GM12875 (cell line): ENCODE results near the gene USP51.
A peak's percentile ranks its signal among the peaks of the same experiment; 100 is the strongest.
"Not testable (repeated sequence)": the region's sequence is repeated elsewhere in the genome, so short reads cannot be mapped to it uniquely, and the experiment has no call there.

ENCODE experiments used
- H3K4me3 ChIP-seq: one replicate; pipeline ENCODE4 v1.5.1; 2011; ENCODE audit warnings: low read depth, low read length, control low read depth
- TF ChIP-seq, protein P1 (sequence below): IDR thresholded peaks from 2 replicates; pipeline ENCODE4 v1.5.1; 2011; ENCODE audit warnings: low read depth, mild to moderate bottlenecking, control low read depth, inconsistent platforms, low read length, moderate library complexity, borderline replicate concordance; ENCODE audit not compliant: insufficient read depth

The USP51 gene

DNA sequence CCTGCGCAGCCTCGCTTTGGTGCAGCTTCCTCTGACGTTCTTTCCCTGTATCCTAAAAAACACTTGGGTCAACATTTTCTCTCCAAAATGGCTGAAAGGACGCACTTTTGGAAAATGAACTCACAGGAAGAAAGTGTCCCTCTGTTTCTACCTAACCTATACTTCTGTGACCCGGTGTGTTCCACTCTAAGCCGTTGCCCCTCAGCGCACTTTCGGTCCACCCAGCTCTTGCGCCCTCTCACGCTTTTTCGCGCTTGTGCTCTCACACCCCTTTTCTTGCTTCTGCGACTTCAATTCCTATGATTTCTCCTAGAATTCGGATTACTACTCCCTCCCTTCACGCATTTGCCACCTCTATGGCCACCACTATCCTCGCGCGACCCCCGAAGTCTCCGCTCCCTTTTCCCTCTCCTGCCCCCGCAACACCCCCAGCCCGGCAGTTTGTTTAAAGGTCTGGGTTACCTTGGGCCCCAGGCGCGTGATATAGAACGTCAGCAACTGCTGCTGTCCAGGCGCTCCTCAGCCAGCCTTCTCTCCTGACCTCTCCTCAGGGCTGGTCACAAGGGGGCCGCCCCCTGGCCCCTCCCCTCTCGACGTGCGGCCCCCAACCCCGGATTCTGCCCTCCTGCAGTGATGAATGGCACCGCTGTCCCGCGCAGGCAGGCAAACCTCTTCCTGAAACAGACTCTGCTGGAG is at the start of gene USP51:
Gene USP51 (minus strand): TSS at position 535 of the 696 bp plus-strand sequence. CDS start 909 bp downstream, outside the sequence.
- TF ChIP-seq, protein P1, sequence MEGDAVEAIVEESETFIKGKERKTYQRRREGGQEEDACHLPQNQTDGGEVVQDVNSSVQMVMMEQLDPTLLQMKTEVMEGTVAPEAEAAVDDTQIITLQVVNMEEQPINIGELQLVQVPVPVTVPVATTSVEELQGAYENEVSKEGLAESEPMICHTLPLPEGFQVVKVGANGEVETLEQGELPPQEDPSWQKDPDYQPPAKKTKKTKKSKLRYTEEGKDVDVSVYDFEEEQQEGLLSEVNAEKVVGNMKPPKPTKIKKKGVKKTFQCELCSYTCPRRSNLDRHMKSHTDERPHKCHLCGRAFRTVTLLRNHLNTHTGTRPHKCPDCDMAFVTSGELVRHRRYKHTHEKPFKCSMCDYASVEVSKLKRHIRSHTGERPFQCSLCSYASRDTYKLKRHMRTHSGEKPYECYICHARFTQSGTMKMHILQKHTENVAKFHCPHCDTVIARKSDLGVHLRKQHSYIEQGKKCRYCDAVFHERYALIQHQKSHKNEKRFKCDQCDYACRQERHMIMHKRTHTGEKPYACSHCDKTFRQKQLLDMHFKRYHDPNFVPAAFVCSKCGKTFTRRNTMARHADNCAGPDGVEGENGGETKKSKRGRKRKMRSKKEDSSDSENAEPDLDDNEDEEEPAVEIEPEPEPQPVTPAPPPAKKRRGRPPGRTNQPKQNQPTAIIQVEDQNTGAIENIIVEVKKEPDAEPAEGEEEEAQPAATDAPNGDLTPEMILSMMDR: no peak
- peak within 1 kb of the TSS; percentile 73 for H3K4me3 ChIP-seq

DNA sequence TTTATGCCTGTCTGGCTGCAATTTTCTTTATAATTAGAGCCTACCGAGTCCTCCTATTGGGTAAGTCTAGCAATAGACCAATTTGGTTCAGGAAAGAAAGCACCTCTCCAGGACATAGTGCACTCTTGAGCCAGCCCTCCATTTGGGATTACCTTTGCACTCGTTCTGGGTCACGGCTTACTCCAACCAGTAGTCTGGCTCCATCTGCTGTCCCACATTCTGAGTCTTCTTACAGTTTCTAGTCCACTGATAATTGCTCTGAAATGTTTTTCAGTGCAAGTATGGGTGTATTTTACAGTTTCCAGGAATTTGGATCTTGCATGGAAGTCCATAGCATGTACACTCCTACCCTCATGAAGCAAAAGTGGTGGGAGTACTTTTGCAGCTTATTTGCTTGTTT is 34.8 kb upstream of the USP51 start:
- TF ChIP-seq, protein P1: no peak

DNA sequence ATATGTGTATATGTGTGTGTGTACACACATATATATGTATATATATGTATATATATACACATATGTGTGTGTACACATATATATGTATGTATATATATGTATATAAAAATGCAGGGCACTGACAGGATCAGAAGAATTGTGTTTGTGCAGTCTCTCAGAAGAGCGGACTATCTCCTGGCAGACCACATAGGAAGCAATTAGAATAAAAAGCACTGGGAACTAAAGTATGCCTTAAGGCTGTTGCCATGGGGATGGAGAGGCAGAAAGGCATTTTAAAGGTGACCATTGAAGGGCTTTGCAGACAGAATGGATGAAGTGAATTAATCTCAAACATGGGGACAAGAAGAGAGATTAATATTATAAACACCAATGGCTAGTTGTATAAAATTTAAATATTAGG is 33.7 kb upstream of the USP51 start:
- TF ChIP-seq, protein P1: no peak
- H3K4me3 ChIP-seq: no peak overlapping the region

More for the DNA sequence above, 34.8 kb upstream of the USP51 start:
- no peak overlapping the region for H3K4me3 ChIP-seq

DNA sequence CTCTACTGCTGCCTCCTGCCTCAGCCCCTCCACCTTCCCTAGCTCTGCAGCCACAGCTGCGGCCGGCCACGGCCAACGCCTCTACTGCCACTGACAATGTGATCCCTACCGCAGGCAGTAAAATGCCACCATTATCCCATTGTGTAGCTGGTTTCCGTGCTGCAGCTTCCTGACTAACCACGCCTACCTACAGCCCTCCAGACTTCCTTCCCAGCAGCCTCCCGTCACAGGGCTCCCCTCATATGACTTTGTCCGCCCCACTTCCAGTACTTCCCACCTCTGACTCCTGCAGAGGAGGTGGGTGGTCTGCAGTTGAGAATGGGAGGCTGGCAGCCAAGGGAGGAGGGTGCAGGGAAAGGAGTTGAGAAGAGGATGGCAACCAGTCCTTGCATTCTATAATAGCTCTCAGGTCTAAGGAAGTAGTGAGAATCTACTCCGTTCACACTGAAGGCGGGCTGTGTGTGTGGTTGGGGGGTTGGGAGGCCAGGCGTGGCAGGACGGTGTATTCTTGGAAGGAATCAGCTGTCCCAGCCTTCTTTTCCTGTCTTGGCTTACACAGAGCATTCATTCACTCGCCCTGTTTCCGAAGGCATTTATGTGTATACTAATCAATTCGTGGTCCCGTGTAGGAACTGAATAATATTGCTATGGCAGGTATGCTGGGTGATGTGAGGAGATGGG is 33.1 kb upstream of the USP51 start:
- TF ChIP-seq, protein P1: no peak
- H3K4me3 ChIP-seq: no peak overlapping the region

DNA sequence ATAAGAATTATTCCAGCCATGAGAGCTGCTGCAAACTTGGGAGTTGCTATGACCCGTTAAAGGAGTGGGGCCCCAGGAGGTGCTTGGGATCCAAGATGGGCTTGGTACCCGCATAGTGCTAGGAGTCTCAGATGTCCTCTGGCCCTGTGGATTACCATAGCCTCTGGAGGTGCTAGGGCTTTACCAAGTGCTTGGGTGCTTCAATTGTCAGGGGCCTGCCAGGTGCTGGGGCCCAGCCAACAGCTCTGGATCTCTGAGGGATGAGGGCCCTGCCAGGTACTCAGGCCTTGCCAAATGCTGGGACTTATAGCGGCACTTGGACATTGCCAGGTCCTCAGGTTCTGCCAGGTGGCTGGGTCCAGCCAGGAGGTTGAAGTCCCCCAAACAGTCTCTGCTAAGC is 32.0 kb upstream of the USP51 start:
- TF ChIP-seq, protein P1: no peak
- H3K4me3 ChIP-seq: no peak overlapping the region

DNA sequence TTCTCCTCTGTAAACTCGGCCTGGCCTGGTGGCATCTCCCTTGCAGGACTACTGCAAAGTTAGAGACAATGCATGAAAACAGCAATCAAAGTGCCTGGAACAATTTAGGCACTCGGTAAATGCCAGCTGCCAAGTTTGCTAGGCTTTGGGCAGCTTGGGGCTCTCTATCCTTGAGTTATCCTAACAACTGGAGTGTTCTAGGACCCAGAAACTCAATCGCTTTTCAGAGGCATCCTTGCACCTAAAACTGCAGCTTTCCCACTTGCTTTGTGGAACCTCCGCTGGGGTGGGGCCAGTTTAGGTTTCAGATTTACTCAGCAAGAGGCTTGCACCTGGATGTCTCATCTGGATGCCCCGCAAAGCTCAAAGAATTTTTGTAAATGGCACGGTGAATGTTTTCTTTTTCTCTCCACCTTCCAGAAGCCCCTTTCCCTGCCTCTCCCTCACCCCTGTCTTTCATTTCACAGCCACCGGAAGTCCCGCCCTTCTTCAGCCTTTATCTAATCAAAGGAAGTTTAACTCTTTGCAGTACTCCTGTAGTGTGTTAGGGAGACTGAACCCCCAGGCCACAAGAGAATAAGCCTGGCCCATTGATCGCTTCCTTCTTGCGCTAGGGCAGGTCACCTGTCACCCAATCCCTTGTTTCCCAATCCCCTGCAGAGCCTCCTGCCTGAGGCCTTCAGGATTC is 27.3 kb upstream of the USP51 start:
- H3K4me3 ChIP-seq: not testable (repeated sequence)

DNA sequence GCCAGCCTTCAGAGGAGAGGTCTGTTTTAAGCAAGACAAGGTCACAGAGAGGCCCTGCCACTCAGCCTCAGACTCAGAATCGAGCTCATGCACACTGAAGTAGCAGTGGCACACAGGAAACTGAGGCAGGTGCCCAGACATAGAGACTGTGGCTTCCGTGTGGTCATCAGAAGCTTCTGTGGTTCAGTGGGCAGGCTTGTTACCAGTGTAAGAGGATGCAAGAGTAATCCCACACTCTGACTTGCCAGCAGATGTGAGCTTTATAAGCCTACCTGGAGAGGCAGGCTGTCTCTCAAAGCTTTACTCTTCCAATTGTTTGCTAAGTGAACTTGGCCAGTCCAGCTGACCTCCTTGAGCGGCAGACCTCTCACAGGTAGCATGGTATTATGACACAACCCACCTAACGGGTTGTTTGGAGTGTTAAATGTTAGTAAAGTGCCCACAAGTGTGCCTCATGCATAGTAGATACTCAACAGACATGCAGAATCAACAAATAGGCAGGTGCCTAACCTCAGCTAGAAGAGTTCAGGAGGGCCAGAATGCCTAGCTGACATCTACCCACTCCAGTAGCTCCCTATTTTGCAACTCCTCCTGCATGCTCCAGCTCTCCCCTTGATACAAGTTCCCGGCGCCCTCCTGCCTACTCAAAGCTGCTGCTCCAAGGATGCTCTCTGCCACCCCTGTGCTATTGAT is 23.5 kb upstream of the USP51 start:
- not testable (repeated sequence) for H3K4me3 ChIP-seq

DNA sequence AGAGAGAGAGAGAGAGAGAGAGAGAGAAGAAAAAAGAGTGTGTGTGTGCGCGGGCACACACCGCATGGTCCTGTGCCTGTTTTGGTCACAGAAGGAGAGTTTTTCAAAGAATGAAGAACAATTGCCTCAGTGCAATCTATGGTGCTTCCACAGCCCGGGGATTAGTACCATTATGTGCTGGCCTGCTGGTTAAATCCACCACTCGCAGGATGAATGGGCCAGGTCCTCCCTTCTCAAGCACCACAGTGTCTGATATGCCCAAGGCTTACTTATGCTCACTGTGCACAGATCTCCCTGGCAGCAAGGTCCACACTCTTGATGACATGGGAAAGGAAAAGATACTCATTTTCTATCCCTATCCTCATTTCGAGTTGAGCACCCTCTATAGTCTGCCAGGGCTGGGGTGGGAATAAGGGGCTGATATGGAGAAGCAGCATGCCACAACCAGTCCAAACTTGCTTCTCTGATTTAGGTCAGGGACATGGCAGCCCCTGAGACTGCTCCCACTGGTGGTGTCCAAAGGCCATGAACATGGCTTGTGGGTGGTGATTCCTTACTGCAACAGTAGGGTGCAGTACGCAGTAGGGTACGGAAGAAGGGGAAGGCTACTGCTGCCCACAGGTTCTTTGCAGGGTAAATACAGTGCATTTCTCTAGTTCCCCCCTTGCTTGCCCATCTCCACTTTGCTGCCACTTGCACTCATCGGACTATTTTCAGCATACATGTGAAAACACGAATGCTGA is 18.9 kb upstream of the USP51 start:
- H3K4me3 ChIP-seq: not testable (repeated sequence)

DNA sequence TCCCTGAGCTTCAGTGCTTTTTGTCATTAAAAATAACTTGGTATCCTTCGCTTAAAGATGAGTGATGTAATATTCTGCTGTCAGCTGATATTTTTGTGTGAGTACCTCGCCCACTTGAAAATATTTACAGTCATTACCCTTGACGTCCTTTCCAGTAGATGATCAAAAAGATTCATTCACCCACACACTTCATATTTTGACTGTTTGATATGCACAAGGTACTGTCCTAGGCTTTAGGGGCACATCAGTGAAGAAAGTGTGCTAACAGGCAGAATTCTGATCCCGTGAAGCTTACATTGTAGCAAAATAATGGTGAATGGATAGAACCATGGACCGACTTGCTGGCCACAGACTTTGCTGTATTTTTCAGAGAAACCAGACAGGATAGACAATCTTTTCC is 18.1 kb upstream of the USP51 start:
- H3K4me3 ChIP-seq: not testable (repeated sequence)

DNA sequence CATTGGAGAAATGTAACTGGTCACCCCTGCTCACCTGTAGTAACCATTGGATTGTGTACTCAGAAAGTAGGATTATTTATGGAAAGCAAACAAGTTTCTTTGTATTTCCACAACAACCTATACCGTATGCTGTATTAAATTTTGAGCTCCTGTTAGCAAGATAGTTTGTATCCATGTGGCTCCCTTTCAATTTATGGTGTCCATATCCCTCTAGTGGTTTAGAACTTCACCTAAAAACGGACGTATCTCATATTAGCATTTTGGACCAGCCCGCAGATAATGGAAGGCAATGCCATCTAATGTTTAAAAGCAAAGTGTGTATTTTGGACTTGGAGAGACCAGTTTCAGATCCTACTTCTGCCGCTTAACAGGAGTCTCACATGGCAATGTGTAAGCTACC is 17.4 kb upstream of the USP51 start:
- not testable (repeated sequence) for H3K4me3 ChIP-seq
